PC-3 (cell line): Measurements from ENCODE around the gene PROX1.

ENCODE experiments used
- EZH2 ChIP-seq: fragments of 300-600 bp; sonication (generic); IDR thresholded peaks from one replicate; pipeline ENCODE4 v1.6.1; 2017; ENCODE audit warnings: antibody characterized with exemption, mild to moderate bottlenecking, low read length; ENCODE audit not compliant: unreplicated experiment
- TF ChIP-seq, protein P1 (sequence below): fragments of 300-600 bp; sonication (generic); conservative IDR thresholded peaks from 2 replicates; pipeline ENCODE4 v1.5.1; 2017; ENCODE audit warnings: antibody characterized with exemption, low read depth, mild to moderate bottlenecking, low read length

DNA sequence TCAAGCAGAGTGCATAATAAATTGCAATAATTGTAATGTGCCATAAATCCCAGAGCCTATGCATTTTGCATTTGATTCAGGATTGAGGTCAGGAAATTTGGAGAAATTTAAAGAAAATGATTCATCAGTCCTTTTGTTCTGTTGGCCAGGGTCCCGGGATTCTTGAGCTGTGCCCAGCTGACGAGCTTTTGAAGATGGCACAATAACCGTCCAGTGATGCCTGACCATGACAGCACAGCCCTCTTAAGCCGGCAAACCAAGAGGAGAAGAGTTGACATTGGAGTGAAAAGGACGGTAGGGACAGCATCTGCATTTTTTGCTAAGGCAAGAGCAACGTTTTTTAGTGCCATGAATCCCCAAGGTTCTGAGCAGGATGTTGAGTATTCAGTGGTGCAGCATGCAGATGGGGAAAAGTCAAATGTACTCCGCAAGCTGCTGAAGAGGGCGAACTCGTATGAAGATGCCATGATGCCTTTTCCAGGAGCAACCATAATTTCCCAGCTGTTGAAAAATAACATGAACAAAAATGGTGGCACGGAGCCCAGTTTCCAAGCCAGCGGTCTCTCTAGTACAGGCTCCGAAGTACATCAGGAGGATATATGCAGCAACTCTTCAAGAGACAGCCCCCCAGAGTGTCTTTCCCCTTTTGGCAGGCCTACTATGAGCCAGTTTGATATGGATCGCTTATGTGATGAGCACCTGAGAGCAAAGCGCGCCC lies 8.7 kb downstream of the PROX1 start:
- TF ChIP-seq, protein P1, sequence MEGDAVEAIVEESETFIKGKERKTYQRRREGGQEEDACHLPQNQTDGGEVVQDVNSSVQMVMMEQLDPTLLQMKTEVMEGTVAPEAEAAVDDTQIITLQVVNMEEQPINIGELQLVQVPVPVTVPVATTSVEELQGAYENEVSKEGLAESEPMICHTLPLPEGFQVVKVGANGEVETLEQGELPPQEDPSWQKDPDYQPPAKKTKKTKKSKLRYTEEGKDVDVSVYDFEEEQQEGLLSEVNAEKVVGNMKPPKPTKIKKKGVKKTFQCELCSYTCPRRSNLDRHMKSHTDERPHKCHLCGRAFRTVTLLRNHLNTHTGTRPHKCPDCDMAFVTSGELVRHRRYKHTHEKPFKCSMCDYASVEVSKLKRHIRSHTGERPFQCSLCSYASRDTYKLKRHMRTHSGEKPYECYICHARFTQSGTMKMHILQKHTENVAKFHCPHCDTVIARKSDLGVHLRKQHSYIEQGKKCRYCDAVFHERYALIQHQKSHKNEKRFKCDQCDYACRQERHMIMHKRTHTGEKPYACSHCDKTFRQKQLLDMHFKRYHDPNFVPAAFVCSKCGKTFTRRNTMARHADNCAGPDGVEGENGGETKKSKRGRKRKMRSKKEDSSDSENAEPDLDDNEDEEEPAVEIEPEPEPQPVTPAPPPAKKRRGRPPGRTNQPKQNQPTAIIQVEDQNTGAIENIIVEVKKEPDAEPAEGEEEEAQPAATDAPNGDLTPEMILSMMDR, result no peak
- TF ChIP-seq EZH2, result no peak
